ENCODE data around the gene MACROD2.

- TF ChIP-seq, protein P1, sequence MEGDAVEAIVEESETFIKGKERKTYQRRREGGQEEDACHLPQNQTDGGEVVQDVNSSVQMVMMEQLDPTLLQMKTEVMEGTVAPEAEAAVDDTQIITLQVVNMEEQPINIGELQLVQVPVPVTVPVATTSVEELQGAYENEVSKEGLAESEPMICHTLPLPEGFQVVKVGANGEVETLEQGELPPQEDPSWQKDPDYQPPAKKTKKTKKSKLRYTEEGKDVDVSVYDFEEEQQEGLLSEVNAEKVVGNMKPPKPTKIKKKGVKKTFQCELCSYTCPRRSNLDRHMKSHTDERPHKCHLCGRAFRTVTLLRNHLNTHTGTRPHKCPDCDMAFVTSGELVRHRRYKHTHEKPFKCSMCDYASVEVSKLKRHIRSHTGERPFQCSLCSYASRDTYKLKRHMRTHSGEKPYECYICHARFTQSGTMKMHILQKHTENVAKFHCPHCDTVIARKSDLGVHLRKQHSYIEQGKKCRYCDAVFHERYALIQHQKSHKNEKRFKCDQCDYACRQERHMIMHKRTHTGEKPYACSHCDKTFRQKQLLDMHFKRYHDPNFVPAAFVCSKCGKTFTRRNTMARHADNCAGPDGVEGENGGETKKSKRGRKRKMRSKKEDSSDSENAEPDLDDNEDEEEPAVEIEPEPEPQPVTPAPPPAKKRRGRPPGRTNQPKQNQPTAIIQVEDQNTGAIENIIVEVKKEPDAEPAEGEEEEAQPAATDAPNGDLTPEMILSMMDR (conservative IDR thresholded peaks at IDR 0.05), result no peak
- no peak for TF ChIP-seq ZFX (IDR thresholded peaks at IDR 0.05)
These were observed 459.0 kb downstream of the MACROD2 start for GRCh38 chr20:14454296-14454695.
